ENCODE results near the gene TMEM178B.

GRCh38 chr7:141361479-141361878 lies 287.6 kb downstream of the TMEM178B start:
- no peak for TF ChIP-seq POLR2A (IDR thresholded peaks at IDR 0.05)
- TF ChIP-seq CTCF (IDR thresholded peaks at IDR 0.05), result no peak
- no peak for TF ChIP-seq EP300 (IDR thresholded peaks at IDR 0.05)

Measured in ovary (tissue), 3 donors.